HCT116 (cell line): Measurements from ENCODE around the gene MINDY3. TPM values are rescaled to one million over a fixed set of nuclear protein-coding genes. Genes with fewer than 3 reads are reported as not detected.

Experiments
- ATAC-seq: fragments of 200-7000 bp; cut with Tn5 transposase; 2 replicates; pipeline ENCODE4 v1.9.1; 2020; ENCODE audit warnings: mild to moderate bottlenecking, moderate library complexity
- Bru-seq: library from RNA; stranded (reverse); fragments of 400-500 nt; gene quantifications from one replicate; lab custom pipeline; 2021; lab: Mats Ljungman, UMichigan
- BruChase-seq, 2 experiments: library from RNA; stranded (reverse); fragments of 400-500 nt; gene quantifications; one replicate each; lab custom pipeline; 2021; lab: Mats Ljungman, UMichigan
- BruUV-seq: library from RNA; stranded (reverse); fragments of 400-500 nt; replicated peaks from 2 replicates; lab custom pipeline; 2021; lab: Mats Ljungman, UMichigan
- CTCF ChIA-PET: fragments of 300-600 bp; sonication (Branson Sonifier 250); formaldehyde crosslinking; loops from one replicate; lab custom pipeline; 2021; ENCODE audit warnings: antibody characterized with exemption; lab: Charles Lee
- POLR2A ChIA-PET: fragments of 300-600, 350-600 bp; sonication (Branson Sonifier 250); formaldehyde crosslinking; loops from one replicate; lab custom pipeline; 2021; ENCODE audit warnings: antibody characterized with exemption; lab: Charles Lee
- RAD21 ChIA-PET, 2 experiments: fragments of 300-600 bp; sonication (Branson Sonifier 250); formaldehyde crosslinking; loops; one replicate each; lab custom pipeline; 2023; ENCODE audit warnings: low total read pairs in 2 of 2; ENCODE audit not compliant: uncharacterized antibody in 2 of 2, unreplicated experiment in 2 of 2, low non-redundant PET in 1 of 2; lab: Charles Lee
- DNase-seq: peaks from one replicate; pipeline ENCODE4 v3.0.0-alpha.2; 2010; ENCODE audit warnings: low read depth, low spot score
- H2AFZ ChIP-seq: fragments of 200-600 bp; shearing (Covaris generic), sonication (generic); 2 replicates; pipeline ENCODE4 v1.6.1; 2017; ENCODE audit warnings: low read depth, mixed run types, mixed read lengths, antibody characterized with exemption, low read length; ENCODE audit not compliant: poor library complexity, severe bottlenecking
- H3K27ac ChIP-seq: 2 replicates; pipeline ENCODE4 v1.5.1; 2012; ENCODE audit warnings: low read depth, low read length
- H3K27me3 ChIP-seq: fragments of 200-600 bp; sonication (generic); 2 replicates; pipeline ENCODE4 v1.6.1; 2016; ENCODE audit warnings: mixed run types, low read length, mixed read lengths; ENCODE audit not compliant: insufficient read depth
- H3K36me3 ChIP-seq, 2 experiments: fragments of 200-500 bp in 1 of 2; fragments of 200-600 bp in 1 of 2; sonication (Bioruptor generic) in 1 of 2; sonication (generic) in 1 of 2; 2 replicates each; pipeline versions ENCODE4 v1.5.1 to v1.6.1; 2014 to 2016; ENCODE audit warnings: low read length in 2 of 2, inconsistent platforms in 1 of 2, mixed read lengths in 1 of 2, mixed run types in 1 of 2; ENCODE audit not compliant: insufficient read depth in 2 of 2, control insufficient read depth in 1 of 2
- H3K4me1 ChIP-seq, 2 experiments: fragments of 200-600 bp in 1 of 2; sonication (generic) in 1 of 2; 2 replicates each; pipeline versions ENCODE4 v1.5.1 to v1.6.1; 2012 to 2017; ENCODE audit warnings: low read length in 2 of 2, inconsistent platforms in 1 of 2, mild to moderate bottlenecking in 1 of 2, mixed read lengths in 1 of 2, mixed run types in 1 of 2, moderate library complexity in 1 of 2; ENCODE audit not compliant: insufficient read depth in 2 of 2, control insufficient read depth in 1 of 2
- H3K4me2 ChIP-seq: fragments of 200-600 bp; sonication (generic); 2 replicates; pipeline ENCODE4 v1.6.1; 2017; ENCODE audit warnings: mixed run types, low read length, mixed read lengths
- H3K4me3 ChIP-seq, 2 experiments: fragments of 200-600 bp in 1 of 2; sonication (generic) in 1 of 2; replicated peaks in 1 of 2; 2 replicates each; pipeline ENCODE4 v1.5.1; 2011 to 2016; ENCODE audit warnings: low read length in 2 of 2, control low read depth in 1 of 2, low read depth in 1 of 2, mild to moderate bottlenecking in 1 of 2, mixed read lengths in 1 of 2, mixed run types in 1 of 2
- H3K79me2 ChIP-seq: fragments of 200-600 bp; sonication (generic); 2 replicates; pipeline ENCODE4 v1.6.1; 2017; ENCODE audit warnings: mild to moderate bottlenecking, mixed run types, low read length, moderate library complexity, mixed read lengths; ENCODE audit not compliant: insufficient read depth
- H3K9ac ChIP-seq: fragments of 200-600 bp; sonication (generic); 2 replicates; pipeline ENCODE4 v1.6.1; 2016; ENCODE audit warnings: low read length, mixed read lengths
- H3K9me2 ChIP-seq: fragments of 200-600 bp; sonication (generic), shearing (Covaris generic); 2 replicates; pipeline ENCODE4 v1.6.1; 2017; ENCODE audit warnings: mixed run types, mild to moderate bottlenecking, moderate library complexity; ENCODE audit not compliant: insufficient read depth
- H3K9me3 ChIP-seq, 2 experiments: fragments of 200-500 bp in 1 of 2; fragments of 200-600 bp in 1 of 2; sonication (Bioruptor generic) in 1 of 2; sonication (generic) in 1 of 2; 2 replicates each; pipeline ENCODE4 v1.6.1; 2014 to 2017; ENCODE audit warnings: low read length in 2 of 2, mixed read lengths in 2 of 2, inconsistent platforms in 1 of 2, low read depth in 1 of 2, mild to moderate bottlenecking in 1 of 2, mixed run types in 1 of 2, moderate library complexity in 1 of 2; ENCODE audit not compliant: control insufficient read depth in 1 of 2, insufficient read depth in 1 of 2
- H4K20me1 ChIP-seq: fragments of 200-600 bp; sonication (generic), shearing (Covaris generic); 2 replicates; pipeline ENCODE4 v1.6.1; 2017; ENCODE audit warnings: mixed run types, mild to moderate bottlenecking, moderate library complexity; ENCODE audit not compliant: insufficient read depth
- CEBPB ChIP-seq: IDR thresholded peaks from 2 replicates; pipeline ENCODE4 v1.6.1; 2012; ENCODE audit warnings: low read depth
- ELF1 ChIP-seq: IDR thresholded peaks from 2 replicates; pipeline ENCODE4 v1.6.1; 2012; ENCODE audit warnings: low read depth, borderline replicate concordance
- EZH2phosphoT487 ChIP-seq: fragments of 200-600 bp; IDR thresholded peaks from 2 replicates; pipeline ENCODE4 v1.6.1; 2018; ENCODE audit warnings: antibody characterized with exemption, borderline replicate concordance
- JUND ChIP-seq: IDR thresholded peaks from 2 replicates; pipeline ENCODE4 v1.6.1; 2012
- POLR2A ChIP-seq: IDR thresholded peaks from 2 replicates; pipeline ENCODE4 v1.7.0; 2011; ENCODE audit warnings: borderline replicate concordance; ENCODE audit not compliant: insufficient read depth, insufficient read length; ENCODE audit errors: extremely low read depth
- POLR2AphosphoS5 ChIP-seq: IDR thresholded peaks from 2 replicates; pipeline ENCODE4 v1.6.1; 2011; ENCODE audit warnings: mild to moderate bottlenecking, low read depth, low read length, moderate library complexity
- RAD21 ChIP-seq: IDR thresholded peaks from 2 replicates; pipeline ENCODE4 v1.6.1; 2012; ENCODE audit warnings: low read depth, mild to moderate bottlenecking
- SIN3A ChIP-seq: IDR thresholded peaks from 2 replicates; pipeline ENCODE4 v1.6.1; 2012; ENCODE audit warnings: low read depth
- SRF ChIP-seq: IDR thresholded peaks from 2 replicates; pipeline ENCODE4 v1.6.1; 2012; ENCODE audit warnings: low read depth
- ZFX ChIP-seq: fragments of 450-650 bp; IDR thresholded peaks from 2 replicates; pipeline ENCODE4 v1.6.1; 2017
- ZNF274 ChIP-seq: fragments of 200-500 bp; sonication (Bioruptor generic); IDR thresholded peaks from 2 replicates; pipeline ENCODE4 v1.6.1; 2014; ENCODE audit warnings: mild to moderate bottlenecking, low read depth, low read length, inconsistent platforms
- intact Hi-C: fragments of 100-400 bp; cut with micrococcal nuclease; formaldehyde crosslinking; loops from 2 replicates; pipeline ENCODE4 v1.10.0; 2022
- long read RNA-seq: library from polyadenylated mRNA; unstranded; transcript quantifications from one replicate; pipeline ENCODE4 v2.0.0, GENCODE V29; 2021; ENCODE audit not compliant: unreplicated experiment
- polyA plus RNA-seq: library from polyadenylated mRNA; unstranded; fragments of >200 nt; gene quantifications from 2 replicates; pipeline ENCODE4 v1.2.1, GENCODE V29; 2012; ENCODE audit warnings: missing spikeins
- total RNA-seq: library from RNA; stranded (reverse); gene quantifications from one replicate; pipeline ENCODE4 v1.2.1, GENCODE V29; 2021; ENCODE audit not compliant: unreplicated experiment
- TF ChIP-seq, protein P1 (sequence below), 3 experiments: fragments of 200-600 bp in 1 of 3; sonication (generic) in 1 of 3; IDR thresholded peaks in 2 of 3; conservative IDR thresholded peaks in 1 of 3; 2 replicates each; pipeline ENCODE4 v1.5.1; 2012 to 2017; ENCODE audit warnings: low read depth in 2 of 3, low read length in 2 of 3, antibody characterized with exemption in 1 of 3, borderline replicate concordance in 1 of 3, control low read depth in 1 of 3, mild to moderate bottlenecking in 1 of 3, mixed read lengths in 1 of 3, mixed run types in 1 of 3, moderate library complexity in 1 of 3; ENCODE audit not compliant: insufficient read depth in 1 of 3
- TF ChIP-seq, protein P2 (sequence below): IDR thresholded peaks from 2 replicates; pipeline ENCODE4 v1.6.1; 2011; ENCODE audit warnings: mild to moderate bottlenecking, low read length, moderate library complexity; ENCODE audit not compliant: insufficient replicate concordance; ENCODE audit errors: extremely low read depth

The MINDY3 gene
- total RNA-seq = 15.5 TPM
- 6.6 and 8.6 TPM in 2 replicates for polyA plus RNA-seq
- percentile 71 among the genes with signal in this experiment for Bru-seq, nascent RNA
- percentile 58 among the genes with signal in this experiment for BruChase-seq, experiment 1, labeled RNA remaining after a 6-hour chase
- percentile 72 among the genes with signal in this experiment for BruChase-seq, experiment 2, labeled RNA remaining after a 2-hour chase
- long read RNA-seq, transcript MINDY3-201 (15 exons, 2,381 nt) = major isoform, 27 of 44 reads
- long read RNA-seq, partial matches to known transcripts = 1 of 44 reads
- long read RNA-seq, other reads (novel, unspliced or antisense) = 13 of 44 reads

DNA sequence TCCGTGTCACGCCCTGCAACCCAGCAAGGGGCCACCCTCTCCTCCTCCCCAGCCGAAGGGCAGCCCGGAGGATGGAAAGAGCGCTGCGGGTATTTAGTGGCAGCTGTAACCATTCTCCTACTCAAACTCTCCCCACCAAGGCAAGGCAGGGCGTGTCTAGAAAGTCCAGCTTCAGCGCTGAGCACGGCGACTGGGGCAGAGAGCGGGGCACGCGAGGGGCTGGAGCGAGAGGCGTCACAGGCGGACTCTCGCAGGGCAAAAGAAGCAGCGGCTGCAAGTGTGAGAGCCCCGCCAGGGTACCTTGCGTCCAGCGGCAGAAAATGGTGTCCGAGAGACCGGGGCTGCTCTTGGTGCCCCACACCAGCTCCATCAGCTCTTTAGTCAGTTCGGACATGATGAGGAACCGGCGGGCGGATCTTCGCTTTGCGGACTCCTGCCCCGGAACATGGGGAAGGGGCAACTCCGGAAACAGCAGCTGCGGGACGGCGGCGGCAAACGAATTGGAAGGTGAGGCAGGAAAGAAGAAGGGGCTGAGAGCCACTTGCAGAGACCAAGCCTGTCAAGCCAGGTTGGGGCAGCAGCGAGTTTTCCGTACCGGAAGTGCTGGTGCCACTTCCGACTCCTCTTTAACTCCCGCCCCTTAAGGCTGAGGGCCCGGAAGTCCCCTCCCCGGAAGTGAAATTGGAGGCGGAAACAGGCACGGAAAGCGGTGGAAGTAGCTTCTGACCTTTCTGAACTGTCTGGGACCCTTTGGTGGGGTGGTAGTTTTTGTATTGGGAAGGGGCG, at the start of gene MINDY3:
Gene MINDY3, minus strand, starts transcription at position 602 of the 786 bp plus-strand sequence. Its CDS starts 208 bp downstream, at position 394.
- ChIA-PET RAD21 (no interaction called here), POLR2A (no interaction called here), CTCF (no interaction called here)
- peaks cover 11 to 23% of the 10 kb centered on the region in 2 experiments; a peak in 3 of 4 replicates for H3K4me1 ChIP-seq
- TSS peak; percentile 46 for BruUV-seq
- no peaks in the 10 kb centered on the region for H3K9me2 ChIP-seq
- peak within 1 kb of the TSS; percentile 70 for H3K9ac ChIP-seq
- intact Hi-C loops = no loop called here
- peak; percentile 96 for ATAC-seq
- peak within 1 kb of the TSS; percentile 40 for H2AFZ ChIP-seq
- peak; percentile 79 for DNase-seq
- no peaks in the 10 kb centered on the region for H3K27me3 ChIP-seq
- H3K4me3 ChIP-seq = peak within 1 kb of the TSS; percentile 87 to 89
- H3K36me3 ChIP-seq = no peaks in the 10 kb centered on the region
- TF ChIP-seq, protein P1, sequence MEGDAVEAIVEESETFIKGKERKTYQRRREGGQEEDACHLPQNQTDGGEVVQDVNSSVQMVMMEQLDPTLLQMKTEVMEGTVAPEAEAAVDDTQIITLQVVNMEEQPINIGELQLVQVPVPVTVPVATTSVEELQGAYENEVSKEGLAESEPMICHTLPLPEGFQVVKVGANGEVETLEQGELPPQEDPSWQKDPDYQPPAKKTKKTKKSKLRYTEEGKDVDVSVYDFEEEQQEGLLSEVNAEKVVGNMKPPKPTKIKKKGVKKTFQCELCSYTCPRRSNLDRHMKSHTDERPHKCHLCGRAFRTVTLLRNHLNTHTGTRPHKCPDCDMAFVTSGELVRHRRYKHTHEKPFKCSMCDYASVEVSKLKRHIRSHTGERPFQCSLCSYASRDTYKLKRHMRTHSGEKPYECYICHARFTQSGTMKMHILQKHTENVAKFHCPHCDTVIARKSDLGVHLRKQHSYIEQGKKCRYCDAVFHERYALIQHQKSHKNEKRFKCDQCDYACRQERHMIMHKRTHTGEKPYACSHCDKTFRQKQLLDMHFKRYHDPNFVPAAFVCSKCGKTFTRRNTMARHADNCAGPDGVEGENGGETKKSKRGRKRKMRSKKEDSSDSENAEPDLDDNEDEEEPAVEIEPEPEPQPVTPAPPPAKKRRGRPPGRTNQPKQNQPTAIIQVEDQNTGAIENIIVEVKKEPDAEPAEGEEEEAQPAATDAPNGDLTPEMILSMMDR (IDR thresholded peaks at IDR 0.05 in 2 of 3, conservative IDR thresholded peaks at IDR 0.05 in 1 of 3; ENCODE audit: borderline replicate concordance in 1 of 3, insufficient read depth in 1 of 3, low read depth in 2 of 3, low read length in 2 of 3) = no peak
- TF ChIP-seq ELF1 = peak; percentile 87
- no peak for TF ChIP-seq ZFX
- TF ChIP-seq POLR2AphosphoS5 = peak; percentile 94
- TF ChIP-seq, protein P2, sequence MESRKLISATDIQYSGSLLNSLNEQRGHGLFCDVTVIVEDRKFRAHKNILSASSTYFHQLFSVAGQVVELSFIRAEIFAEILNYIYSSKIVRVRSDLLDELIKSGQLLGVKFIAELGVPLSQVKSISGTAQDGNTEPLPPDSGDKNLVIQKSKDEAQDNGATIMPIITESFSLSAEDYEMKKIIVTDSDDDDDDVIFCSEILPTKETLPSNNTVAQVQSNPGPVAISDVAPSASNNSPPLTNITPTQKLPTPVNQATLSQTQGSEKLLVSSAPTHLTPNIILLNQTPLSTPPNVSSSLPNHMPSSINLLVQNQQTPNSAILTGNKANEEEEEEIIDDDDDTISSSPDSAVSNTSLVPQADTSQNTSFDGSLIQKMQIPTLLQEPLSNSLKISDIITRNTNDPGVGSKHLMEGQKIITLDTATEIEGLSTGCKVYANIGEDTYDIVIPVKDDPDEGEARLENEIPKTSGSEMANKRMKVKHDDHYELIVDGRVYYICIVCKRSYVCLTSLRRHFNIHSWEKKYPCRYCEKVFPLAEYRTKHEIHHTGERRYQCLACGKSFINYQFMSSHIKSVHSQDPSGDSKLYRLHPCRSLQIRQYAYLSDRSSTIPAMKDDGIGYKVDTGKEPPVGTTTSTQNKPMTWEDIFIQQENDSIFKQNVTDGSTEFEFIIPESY = no peak
- TF ChIP-seq RAD21 = no peak
- TF ChIP-seq JUND = no peak
- TF ChIP-seq CEBPB = no peak
- no peak for TF ChIP-seq SIN3A
- TF ChIP-seq SRF = no peak
- TF ChIP-seq EZH2phosphoT487 = no peak
- TF ChIP-seq ZNF274 = no peak
- peak; percentile 86 for TF ChIP-seq POLR2A
- peak within 1 kb of the TSS; percentile 83 for H3K4me2 ChIP-seq
- no peaks in the 10 kb centered on the region for H4K20me1 ChIP-seq
- no peaks in the 10 kb centered on the region for H3K9me3 ChIP-seq
- H3K79me2 ChIP-seq = peaks cover 42% of the 10 kb centered on the region
- H3K27ac ChIP-seq = peak within 1 kb of the TSS; percentile 69
